ENCODE data around the gene CLPTM1. TPM values are rescaled to one million over a fixed set of nuclear protein-coding genes. Genes with fewer than 3 reads are reported as not detected.

The CLPTM1 gene
- total and polyA plus RNA-seq, 9 of the 15 experiments (the other 6 are each of a cell fraction or from before 2014, with no cell fraction given): 0.37 to 96.0 (median 27.5) TPM

- no peak for TF ChIP-seq ZNF644 (tag; IDR thresholded peaks at IDR 0.05; ENCODE audit: low read depth)
- peak; percentile 91 to 92 for TF ChIP-seq E2F6 (IDR thresholded peaks at IDR 0.05; ENCODE audit: borderline replicate concordance in 1 of 2, extremely low read depth in 1 of 2, insufficient read depth in 1 of 2, insufficient read length in 1 of 2, low read depth in 1 of 2, low read length in 1 of 2, poor library complexity in 1 of 2, severe bottlenecking in 1 of 2)
- no peak for TF ChIP-seq HDAC8 (tag; IDR thresholded peaks at IDR 0.05)
- TF ChIP-seq DACH1 (IDR thresholded peaks at IDR 0.05; ENCODE audit: partially characterized antibody): no peak
- TF ChIP-seq ZNF274 (IDR thresholded peaks at IDR 0.05; ENCODE audit: borderline replicate concordance, low read depth, low read length): no peak
- peak in 1 of 2 experiments; percentile 86; a peak in 2 of 4 replicates for TF ChIP-seq ZNF639 (CRISPR knock-in tag; conservative IDR thresholded peaks at IDR 0.05 in 1 of 2, IDR thresholded peaks at IDR 0.05 in 1 of 2)
- TF ChIP-seq DPF2 (IDR thresholded peaks at IDR 0.05): peak; percentile 72
- TF ChIP-seq ZNF121 (CRISPR knock-in tag; conservative IDR thresholded peaks at IDR 0.05): no peak
- TF ChIP-seq USF1 (CRISPR knock-in tag; IDR thresholded peaks at IDR 0.05): peak; percentile 71
- no peak for TF ChIP-seq ZNF407 (IDR thresholded peaks at IDR 0.05; ENCODE audit: low read depth)
- TF ChIP-seq CEBPB (tag; IDR thresholded peaks at IDR 0.05): no peak
- TF ChIP-seq HMGN3 (IDR thresholded peaks at IDR 0.05; ENCODE audit: borderline replicate concordance, extremely low read depth, insufficient read length, low read depth, low read length): no peak
- TF ChIP-seq ZNF830 (CRISPR knock-in tag; IDR thresholded peaks at IDR 0.05): no peak
- no peak for TF ChIP-seq MEF2A (IDR thresholded peaks at IDR 0.05; ENCODE audit: control insufficient read depth, low read depth, low read length)
Observed at GRCh38 chr19:44943801-44944249, 11.4 kb upstream of the CLPTM1 start (continued).

Measured in K562 (cell line).